ENCODE measurements around the gene ADAM30.

DNA sequence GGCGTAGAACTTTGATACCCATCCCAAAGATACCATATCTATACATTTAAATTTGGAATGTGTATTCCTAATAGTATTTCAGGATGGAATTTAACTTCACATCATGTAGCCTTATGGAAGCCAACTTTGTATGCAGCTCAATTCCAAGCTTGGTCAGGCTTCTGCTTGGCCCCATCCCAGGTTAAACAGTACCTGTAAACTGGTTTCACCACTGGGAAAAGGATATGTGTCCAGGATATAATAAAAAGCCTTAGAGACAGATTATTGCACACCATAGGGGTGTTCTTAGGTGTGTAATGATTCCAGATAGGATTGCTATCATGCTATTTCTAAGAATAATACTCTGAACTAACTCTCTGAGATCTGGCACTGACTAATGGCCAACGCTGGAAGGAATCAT is 28.1 kb downstream of the ADAM30 start:
- TF ChIP-seq CTCF (conservative IDR thresholded peaks at IDR 0.05) = no peak
- no peak for TF ChIP-seq ZFX (IDR thresholded peaks at IDR 0.05)
